Measurements from ENCODE around the gene DLG2. TPM values are rescaled to one million over a fixed set of nuclear protein-coding genes. Genes with fewer than 3 reads are reported as not detected.
"Not testable (repeated sequence)": the region's sequence is repeated elsewhere in the genome, so short reads cannot be mapped to it uniquely, and the experiment has no call there.

DLG2 gene
- total RNA-seq, 4 donors from 2014 or later = 7.3 to 14.1 (median 11.1) TPM

- intact Hi-C loops (cut with DNase I) = no loop called here
- no peaks in the 10 kb centered on the region for H3K27me3 ChIP-seq
Measured at GRCh38 chr11:84313830-84314359, 1313.2 kb downstream of the DLG2 start.

GRCh38 chr11:84310268-84310667 is 1316.9 kb downstream of the DLG2 start:
- Histone ChIP-seq H3K36me3 (no peaks in the 10 kb centered on the region), H3K4me1 (no peaks in the 10 kb centered on the region), H3K27ac (replicated peaks in 1 of 4) (no peak overlapping the region), H3K27me3 (no peaks in the 10 kb centered on the region), H3K9me3 (no peaks in the 10 kb centered on the region), H3K4me3 (no peak overlapping the region)
- 79% methylated on average over 1 of the region's 1 CpG for whole genome bisulfite sequencing
- DNase-seq (ENCODE audit: extremely low spot score) = no peak
- intact Hi-C loops (cut with DNase I) = no loop called here
- TF ChIP-seq CTCF (IDR thresholded peaks at IDR 0.05) (no peak), EP300 (IDR thresholded peaks at IDR 0.05) (no peak), POLR2AphosphoS5 (IDR thresholded peaks at IDR 0.05) (no peak), POLR2A (IDR thresholded peaks at IDR 0.05; ENCODE audit: low read depth) (no peak)

More at GRCh38 chr11:84313830-84314359, 1313.2 kb downstream of the DLG2 start:
- peak overlapping the region in 2 of 4 donors; percentile 14 to 45 for H3K27ac ChIP-seq (replicated peaks in 1 of 4)
- no peaks in the 10 kb centered on the region for H3K9me3 ChIP-seq
- no peak overlapping the region for H3K4me3 ChIP-seq
- no peak for DNase-seq (ENCODE audit: extremely low spot score)
- H3K36me3 ChIP-seq = no peaks in the 10 kb centered on the region
- no peaks in the 10 kb centered on the region for H3K4me1 ChIP-seq
- TF ChIP-seq POLR2A (IDR thresholded peaks at IDR 0.05; ENCODE audit: low read depth) (no peak), POLR2AphosphoS5 (IDR thresholded peaks at IDR 0.05) (peak; percentile 12 to 37), EP300 (IDR thresholded peaks at IDR 0.05) (no peak)
- 67% methylated on average over 4 of the region's 4 CpGs for WGBS

DNA sequence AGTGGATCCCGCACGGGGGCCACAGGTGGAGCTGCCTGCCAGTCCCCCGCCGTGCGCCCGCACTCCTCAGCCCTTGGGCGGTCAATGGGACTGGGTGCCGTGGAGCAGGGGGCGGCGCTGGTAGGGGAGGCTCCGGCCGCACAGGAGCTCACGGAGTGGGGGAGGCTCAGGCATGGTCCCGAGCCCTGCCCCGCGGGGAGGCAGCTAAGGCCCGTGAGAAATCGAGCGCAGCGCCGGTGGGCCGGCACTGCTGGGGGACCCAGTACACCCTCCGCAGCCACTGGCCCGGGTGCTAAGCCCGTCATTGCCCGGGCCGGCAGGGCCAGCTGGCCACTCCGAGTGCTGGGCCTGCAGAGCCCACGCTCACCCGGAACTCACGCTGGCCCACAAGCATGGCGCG is 1318.7 kb downstream of the DLG2 start:
- H3K9me3 ChIP-seq; H3K4me3 ChIP-seq; H3K4me1 ChIP-seq; intact Hi-C loops (cut with DNase I); H3K36me3 ChIP-seq; DNase-seq (ENCODE audit: extremely low spot score); H3K27ac ChIP-seq (replicated peaks in 1 of 4); H3K27me3 ChIP-seq: not testable (repeated sequence)
- 100% methylated on average over 2 of the region's 33 CpGs for WGBS

- TF ChIP-seq POLR2AphosphoS5 (IDR thresholded peaks at IDR 0.05) (no peak), CTCF (IDR thresholded peaks at IDR 0.05) (no peak), POLR2A (IDR thresholded peaks at IDR 0.05; ENCODE audit: low read depth) (no peak), EP300 (IDR thresholded peaks at IDR 0.05) (no peak)
- 76% methylated on average over 1 of the region's 1 CpG for WGBS
- intact Hi-C loops (cut with DNase I) = no loop called here
Measured at GRCh38 chr11:84300092-84300491, 1327.1 kb downstream of the DLG2 start.

DNA sequence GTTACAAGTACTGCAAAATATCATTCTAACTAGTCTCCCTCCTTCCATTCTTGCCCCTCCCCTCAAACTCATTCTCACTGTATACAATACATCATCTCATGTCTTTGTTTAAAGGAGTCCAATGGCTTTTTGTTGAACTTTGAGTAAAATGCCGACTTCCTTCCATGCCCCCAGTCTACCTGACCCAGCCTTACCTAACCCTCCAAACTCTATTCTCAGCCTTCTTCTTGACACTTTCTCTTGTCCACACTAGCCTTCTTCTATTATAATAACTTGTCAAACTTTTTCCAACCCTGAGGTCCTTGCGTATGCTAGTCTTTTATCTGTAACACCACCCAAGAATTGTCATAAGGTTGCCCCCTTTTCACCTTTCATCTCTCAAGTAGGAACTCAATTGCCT is 1329.6 kb downstream of the DLG2 start:
- TF ChIP-seq POLR2AphosphoS5 (IDR thresholded peaks at IDR 0.05) (no peak), CTCF (IDR thresholded peaks at IDR 0.05) (no peak), POLR2A (IDR thresholded peaks at IDR 0.05; ENCODE audit: low read depth) (no peak), EP300 (IDR thresholded peaks at IDR 0.05) (no peak)
- Histone ChIP-seq H3K36me3 (no peaks in the 10 kb centered on the region), H3K27ac (replicated peaks in 1 of 4) (no peak overlapping the region), H3K4me3 (no peak overlapping the region), H3K9me3 (no peaks in the 10 kb centered on the region), H3K27me3 (no peaks in the 10 kb centered on the region), H3K4me1 (no peaks in the 10 kb centered on the region)
- intact Hi-C loops (cut with DNase I) = no loop called here
- no peak for DNase-seq (ENCODE audit: extremely low spot score)
- 96% methylated on average over 2 of the region's 2 CpGs for WGBS

More at GRCh38 chr11:84300092-84300491, 1327.1 kb downstream of the DLG2 start:
- no peak for DNase-seq (ENCODE audit: extremely low spot score)
- Histone ChIP-seq H3K27ac (replicated peaks in 1 of 4) (no peak overlapping the region), H3K4me1 (no peaks in the 10 kb centered on the region), H3K27me3 (no peaks in the 10 kb centered on the region), H3K36me3 (no peaks in the 10 kb centered on the region), H3K9me3 (no peaks in the 10 kb centered on the region), H3K4me3 (no peak overlapping the region)

DNA sequence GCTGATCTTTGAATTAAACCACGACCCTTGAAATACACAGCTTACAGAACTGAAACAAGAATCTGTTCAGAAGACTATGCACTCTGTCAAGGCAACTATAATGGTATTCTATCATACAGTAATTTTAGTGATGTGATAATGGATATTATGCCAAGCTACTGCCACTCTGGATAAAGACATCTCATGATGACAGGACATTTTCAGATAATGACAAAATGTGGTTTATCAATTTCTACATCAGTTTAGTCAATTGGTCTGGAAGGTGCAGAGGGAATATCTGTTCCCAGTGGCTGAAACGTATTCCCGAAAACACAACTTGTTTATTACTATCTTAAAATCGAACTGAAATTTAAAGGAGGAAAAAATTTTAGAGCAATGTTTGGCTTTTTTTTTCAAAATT is 1331.3 kb downstream of the DLG2 start:
- Histone ChIP-seq H3K4me1 (peaks cover 0 to 2% (median 0%) of the 10 kb centered on the region in 4 donors), H3K36me3 (no peaks in the 10 kb centered on the region), H3K4me3 (no peak overlapping the region), H3K27ac (replicated peaks in 1 of 4) (no peak overlapping the region), H3K9me3 (no peaks in the 10 kb centered on the region), H3K27me3 (no peaks in the 10 kb centered on the region)
- no peak for TF ChIP-seq CTCF (IDR thresholded peaks at IDR 0.05)
- no peak for TF ChIP-seq EP300 (IDR thresholded peaks at IDR 0.05)
- no peak for TF ChIP-seq POLR2AphosphoS5 (IDR thresholded peaks at IDR 0.05)
- TF ChIP-seq POLR2A (IDR thresholded peaks at IDR 0.05; ENCODE audit: low read depth) = no peak
- DNase-seq (ENCODE audit: extremely low spot score) = no peak
- WGBS = 88% methylated on average over 4 of the region's 4 CpGs
- intact Hi-C loops (cut with DNase I) = no loop called here
